OCI-LY3 (cell line): ENCODE measurements around the gene SDC1.

Source experiments
- EZH2phosphoT487 ChIP-seq: fragments of 200-600 bp; shearing (Covaris generic); IDR thresholded peaks from 2 replicates; pipeline ENCODE4 v1.6.1; 2018; ENCODE audit warnings: antibody characterized with exemption, mixed run types, low read depth
- TF ChIP-seq, protein P1 (sequence below): fragments of 200-600, 300-600 bp; sonication (generic); IDR thresholded peaks from 2 replicates; pipeline ENCODE4 v1.5.1; 2014; ENCODE audit warnings: antibody characterized with exemption, low read length, low read depth

DNA sequence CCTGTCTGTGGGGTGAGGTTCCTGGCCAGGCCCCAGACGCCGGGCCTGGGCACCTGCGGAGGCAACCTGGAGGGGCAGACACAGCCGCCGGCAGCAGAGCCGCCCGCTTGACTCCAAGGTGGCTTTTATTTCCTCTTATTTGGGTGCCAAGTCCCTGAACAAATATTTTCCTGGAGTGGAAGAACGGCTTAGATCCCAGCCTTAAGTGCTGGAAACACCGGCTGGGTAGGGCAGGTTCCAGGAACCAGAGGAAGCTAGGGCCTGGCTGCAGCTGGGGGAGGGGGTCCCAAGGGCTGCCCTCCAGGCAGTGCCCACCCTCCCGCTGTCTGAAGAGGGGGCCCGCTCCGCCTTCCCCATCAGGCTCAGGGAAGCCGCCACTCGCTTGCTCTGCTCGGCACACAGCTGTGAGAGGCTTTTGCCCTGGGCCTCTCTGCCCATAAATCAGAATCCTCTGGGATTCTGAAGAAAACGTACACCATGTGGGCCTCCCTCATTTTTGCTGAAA, 28.2 kb downstream of the SDC1 start:
- TF ChIP-seq, protein P1, sequence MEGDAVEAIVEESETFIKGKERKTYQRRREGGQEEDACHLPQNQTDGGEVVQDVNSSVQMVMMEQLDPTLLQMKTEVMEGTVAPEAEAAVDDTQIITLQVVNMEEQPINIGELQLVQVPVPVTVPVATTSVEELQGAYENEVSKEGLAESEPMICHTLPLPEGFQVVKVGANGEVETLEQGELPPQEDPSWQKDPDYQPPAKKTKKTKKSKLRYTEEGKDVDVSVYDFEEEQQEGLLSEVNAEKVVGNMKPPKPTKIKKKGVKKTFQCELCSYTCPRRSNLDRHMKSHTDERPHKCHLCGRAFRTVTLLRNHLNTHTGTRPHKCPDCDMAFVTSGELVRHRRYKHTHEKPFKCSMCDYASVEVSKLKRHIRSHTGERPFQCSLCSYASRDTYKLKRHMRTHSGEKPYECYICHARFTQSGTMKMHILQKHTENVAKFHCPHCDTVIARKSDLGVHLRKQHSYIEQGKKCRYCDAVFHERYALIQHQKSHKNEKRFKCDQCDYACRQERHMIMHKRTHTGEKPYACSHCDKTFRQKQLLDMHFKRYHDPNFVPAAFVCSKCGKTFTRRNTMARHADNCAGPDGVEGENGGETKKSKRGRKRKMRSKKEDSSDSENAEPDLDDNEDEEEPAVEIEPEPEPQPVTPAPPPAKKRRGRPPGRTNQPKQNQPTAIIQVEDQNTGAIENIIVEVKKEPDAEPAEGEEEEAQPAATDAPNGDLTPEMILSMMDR, result no peak
- TF ChIP-seq EZH2phosphoT487, result no peak
